Measurements from ENCODE around the gene TAX1BP3.

The TAX1BP3 gene

DNA sequence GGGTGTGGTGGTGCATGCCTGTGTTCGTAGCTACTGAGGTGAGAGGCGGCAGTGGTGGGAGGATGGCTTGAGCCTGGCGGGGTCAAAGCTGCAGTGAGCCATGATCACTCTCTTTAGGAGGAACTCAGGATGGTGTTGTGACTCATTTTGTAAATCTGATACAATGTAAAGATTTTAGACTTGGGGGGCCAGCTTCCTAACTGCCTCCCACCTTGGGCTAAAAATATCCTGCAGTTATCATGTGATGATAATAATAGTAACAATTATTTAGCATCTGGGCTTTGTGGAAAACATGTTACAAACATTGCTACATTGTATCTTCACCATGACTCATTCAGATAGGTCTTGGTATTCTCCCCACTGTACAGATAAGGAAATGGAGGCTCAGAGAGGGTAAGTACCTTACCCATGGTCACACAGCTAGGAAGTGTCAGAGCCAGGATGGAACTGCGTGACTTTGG, 24.5 kb downstream of the TAX1BP3 start:
- TF ChIP-seq, protein P1, sequence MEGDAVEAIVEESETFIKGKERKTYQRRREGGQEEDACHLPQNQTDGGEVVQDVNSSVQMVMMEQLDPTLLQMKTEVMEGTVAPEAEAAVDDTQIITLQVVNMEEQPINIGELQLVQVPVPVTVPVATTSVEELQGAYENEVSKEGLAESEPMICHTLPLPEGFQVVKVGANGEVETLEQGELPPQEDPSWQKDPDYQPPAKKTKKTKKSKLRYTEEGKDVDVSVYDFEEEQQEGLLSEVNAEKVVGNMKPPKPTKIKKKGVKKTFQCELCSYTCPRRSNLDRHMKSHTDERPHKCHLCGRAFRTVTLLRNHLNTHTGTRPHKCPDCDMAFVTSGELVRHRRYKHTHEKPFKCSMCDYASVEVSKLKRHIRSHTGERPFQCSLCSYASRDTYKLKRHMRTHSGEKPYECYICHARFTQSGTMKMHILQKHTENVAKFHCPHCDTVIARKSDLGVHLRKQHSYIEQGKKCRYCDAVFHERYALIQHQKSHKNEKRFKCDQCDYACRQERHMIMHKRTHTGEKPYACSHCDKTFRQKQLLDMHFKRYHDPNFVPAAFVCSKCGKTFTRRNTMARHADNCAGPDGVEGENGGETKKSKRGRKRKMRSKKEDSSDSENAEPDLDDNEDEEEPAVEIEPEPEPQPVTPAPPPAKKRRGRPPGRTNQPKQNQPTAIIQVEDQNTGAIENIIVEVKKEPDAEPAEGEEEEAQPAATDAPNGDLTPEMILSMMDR (IDR thresholded peaks at IDR 0.05; ENCODE audit: low read depth, low read length), result no peak
- no peak for DNase-seq (ENCODE audit: low read depth, low spot score)
- in situ Hi-C loops (cut with HindIII; ENCODE audit: low sequenced_read_pairs), result no loop called here
- no peak overlapping the region for H3K4me3 ChIP-seq (ENCODE audit: low read depth, low read length)

DNA sequence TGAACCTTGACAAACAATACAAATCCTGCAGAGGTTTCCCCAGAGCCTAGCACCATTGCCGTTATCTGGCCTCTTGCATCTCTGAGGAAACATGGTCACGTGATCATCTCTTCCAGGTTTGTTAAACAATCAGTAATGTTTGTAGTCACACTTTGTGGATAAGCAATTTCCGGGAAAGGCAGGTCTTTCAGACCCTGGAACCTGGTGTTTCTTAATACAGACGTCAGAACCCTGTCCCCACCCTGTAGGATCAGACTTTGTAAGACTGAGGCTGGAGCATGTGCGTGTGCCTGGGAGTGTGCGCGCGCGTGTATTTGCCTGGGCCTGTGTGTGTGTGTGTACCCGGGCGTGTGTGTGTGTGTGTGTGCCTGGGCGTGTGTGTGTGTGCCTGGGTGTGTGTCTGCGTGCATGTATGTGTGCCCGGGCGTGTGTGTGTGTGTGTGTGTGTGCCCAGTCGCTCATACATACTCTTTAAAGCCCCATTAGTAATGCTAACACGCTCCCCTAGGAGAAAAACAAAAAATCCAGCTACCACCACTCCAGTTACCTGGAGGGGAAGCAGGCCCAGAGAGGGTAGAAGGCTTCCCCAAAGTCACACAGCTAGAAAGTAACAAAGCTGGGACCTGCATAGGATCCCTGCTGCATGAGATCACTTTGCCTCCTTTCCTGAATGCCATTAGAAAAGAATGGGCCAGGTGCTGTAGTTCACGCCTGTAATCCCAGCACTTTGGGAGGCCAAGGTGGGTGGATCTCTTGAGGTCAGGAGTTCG, 26.5 kb downstream of the TAX1BP3 start:
- TF ChIP-seq, protein P1 (IDR thresholded peaks at IDR 0.05; ENCODE audit: low read depth, low read length), result no peak
- in situ Hi-C loops (cut with HindIII; ENCODE audit: low sequenced_read_pairs), result no loop called here
- DNase-seq (ENCODE audit: low read depth, low spot score), result no peak
- H3K4me3 ChIP-seq (ENCODE audit: low read depth, low read length), result no peak overlapping the region

DNA sequence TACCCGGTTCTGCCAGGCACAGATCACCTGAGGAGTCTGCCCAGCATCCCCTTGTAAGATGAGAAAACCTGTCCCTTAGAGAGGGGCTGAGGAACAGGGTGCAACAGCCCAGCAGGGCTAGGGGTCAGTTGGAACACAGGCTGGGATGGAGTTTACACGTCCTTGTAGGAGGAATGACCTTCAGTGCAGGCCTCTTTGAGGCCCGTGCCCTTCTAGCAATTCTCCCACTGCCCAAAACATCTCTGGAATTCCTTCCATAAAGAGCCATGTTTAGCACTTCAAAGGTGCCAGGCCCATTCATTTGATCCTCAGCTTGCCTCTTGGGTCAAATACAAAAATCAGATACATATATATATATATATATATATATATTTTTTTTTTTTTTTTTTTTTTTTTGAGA, 27.4 kb downstream of the TAX1BP3 start:
- in situ Hi-C loops (cut with HindIII; ENCODE audit: low sequenced_read_pairs), result no loop called here
- no peak overlapping the region for H3K4me3 ChIP-seq (ENCODE audit: low read depth, low read length)
- TF ChIP-seq, protein P1 (IDR thresholded peaks at IDR 0.05; ENCODE audit: low read depth, low read length), result no peak
- no peak for DNase-seq (ENCODE audit: low read depth, low spot score)

DNA sequence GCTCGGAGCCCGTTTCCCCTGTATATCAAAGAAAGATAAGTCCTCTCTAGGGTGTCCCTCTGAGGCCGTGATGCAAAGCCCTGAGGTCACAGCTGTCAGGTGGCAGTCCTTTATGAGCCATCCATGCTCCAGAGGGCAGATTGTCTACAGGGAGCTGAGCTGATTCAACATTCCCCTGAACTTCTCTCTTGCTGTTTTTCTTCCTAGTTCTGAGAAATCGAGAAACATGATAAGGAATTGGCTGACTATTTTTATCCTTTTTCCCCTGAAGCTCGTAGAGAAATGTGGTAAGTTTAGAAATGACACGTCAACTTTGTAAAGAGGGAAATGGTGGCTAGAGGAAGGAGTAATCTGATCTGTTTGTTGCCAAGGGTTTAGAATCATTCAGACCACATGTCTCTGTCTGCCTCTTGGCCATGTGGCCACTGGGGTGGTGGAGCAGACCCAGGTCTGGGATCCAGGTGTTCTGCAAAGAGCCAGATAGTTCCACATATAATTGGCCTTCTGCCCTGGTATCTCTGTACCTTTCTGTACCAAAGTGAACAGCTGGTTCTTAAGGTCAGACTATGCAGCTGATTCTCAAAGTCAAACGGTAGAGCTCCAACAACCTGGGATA, 28.3 kb downstream of the TAX1BP3 start:
- no peak overlapping the region for H3K4me3 ChIP-seq (ENCODE audit: low read depth, low read length)
- in situ Hi-C loops (cut with HindIII; ENCODE audit: low sequenced_read_pairs), result no loop called here
- DNase-seq (ENCODE audit: low read depth, low spot score), result peak; percentile 47
- TF ChIP-seq, protein P1 (IDR thresholded peaks at IDR 0.05; ENCODE audit: low read depth, low read length), result no peak

DNA sequence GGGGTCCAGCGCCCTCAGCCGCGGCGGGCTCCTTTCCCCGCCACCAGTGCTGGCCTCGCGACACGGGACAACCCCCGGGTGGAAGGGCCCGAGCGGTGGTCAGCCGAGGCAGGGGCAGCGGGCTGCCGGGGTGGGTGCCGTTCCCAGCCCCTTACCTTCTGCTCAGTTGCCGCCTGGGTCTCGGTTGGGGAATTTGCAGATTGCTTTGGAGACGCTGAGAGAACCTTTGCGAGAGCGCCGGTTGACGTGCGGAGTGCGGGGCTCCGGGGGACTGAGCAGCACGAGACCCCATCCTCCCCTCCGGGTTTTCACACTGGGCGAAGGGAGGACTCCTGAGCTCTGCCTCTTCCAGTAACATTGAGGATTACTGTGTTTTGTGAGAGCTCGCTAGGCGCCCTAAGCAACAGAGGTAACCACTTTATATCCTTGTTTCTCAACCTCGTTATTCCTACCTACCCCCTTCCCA, 31.4 kb downstream of the TAX1BP3 start:
- TF ChIP-seq, protein P1 (IDR thresholded peaks at IDR 0.05; ENCODE audit: low read depth, low read length), result no peak
- peak overlapping the region; percentile 76 for H3K4me3 ChIP-seq (ENCODE audit: low read depth, low read length)
- no peak for DNase-seq (ENCODE audit: low read depth, low spot score)
- in situ Hi-C loops (cut with HindIII; ENCODE audit: low sequenced_read_pairs), result no loop called here

DNA sequence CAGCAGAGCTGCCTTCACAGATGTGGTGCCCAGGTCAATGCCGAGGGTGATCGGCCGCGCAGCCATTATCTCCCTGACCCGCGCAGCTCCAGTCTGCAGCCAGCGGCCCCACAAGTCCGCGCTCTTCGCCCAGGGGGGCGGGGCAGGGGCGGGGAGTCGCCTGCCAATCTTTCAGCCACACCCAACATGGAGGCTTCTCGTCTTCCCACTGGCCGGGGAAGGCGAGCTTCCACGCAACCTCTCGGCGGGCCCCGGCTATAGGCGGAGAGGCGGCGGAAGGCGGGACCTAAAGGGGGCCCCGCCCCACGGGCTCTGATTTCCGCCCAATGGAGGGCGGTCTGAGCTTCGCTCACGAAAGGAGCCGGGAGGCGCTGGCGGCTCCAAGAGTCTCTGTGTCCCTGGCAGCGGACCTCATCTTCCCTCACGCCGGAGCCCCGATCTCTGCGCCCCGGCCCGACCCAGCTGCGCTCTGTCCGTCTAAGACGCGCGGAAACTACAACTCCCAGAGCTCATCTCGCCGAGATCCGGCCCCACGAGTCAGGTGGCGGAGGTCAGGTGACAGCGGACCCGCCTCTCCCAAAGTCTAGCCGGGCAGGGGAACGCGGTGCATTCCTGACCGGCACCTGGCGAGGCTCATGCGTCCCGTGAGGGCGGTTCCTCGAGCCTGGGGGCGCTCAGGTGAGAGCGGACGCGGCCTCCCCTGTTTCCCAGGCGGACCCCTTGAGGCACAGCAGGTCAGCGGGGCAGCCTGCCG, 32.0 kb downstream of the TAX1BP3 start, which contains the start of the genes CTNS and SHPK:
Gene CTNS, plus strand, starts transcription at position 607 of the 754 bp plus-strand sequence. CDS start 3,447 bp downstream, outside the sequence.
Gene SHPK, minus strand, starts transcription at position 97 of the 754 bp plus-strand sequence. Its CDS starts 31 bp downstream, at position 66.
- DNase-seq (ENCODE audit: low read depth, low spot score), result peak; percentile 98
- peak within 1 kb of the TSS; percentile 76 for H3K4me3 ChIP-seq (ENCODE audit: low read depth, low read length)
- in situ Hi-C loops (cut with HindIII; ENCODE audit: low sequenced_read_pairs), result no loop called here
- TF ChIP-seq, protein P1 (IDR thresholded peaks at IDR 0.05; ENCODE audit: low read depth, low read length), result no peak
